Spinal cord (tissue), 10 donors: ENCODE measurements around the gene BRINP1. TPM values are rescaled to one million over a fixed set of nuclear protein-coding genes. Genes with fewer than 3 reads are reported as not detected.

ENCODE experiments used
- DNase-seq, 6 donors: peaks; one replicate each; pipeline versions ENCODE4 v3.0.0 to v3.0.0-alpha.2; 2013 to 2015; ENCODE audit warnings: low spot score in 6 of 6, low read depth in 4 of 6
- H3K27ac ChIP-seq: one replicate; pipeline ENCODE4 v1.5.1; 2013; ENCODE audit warnings: low read depth, low read length, control low read depth
- H3K27me3 ChIP-seq: one replicate; pipeline ENCODE4 v1.6.1; 2013; ENCODE audit warnings: low read length; ENCODE audit not compliant: control insufficient read depth, insufficient read depth
- H3K36me3 ChIP-seq: one replicate; pipeline ENCODE4 v1.6.1; 2013; ENCODE audit warnings: low read length; ENCODE audit not compliant: control insufficient read depth, insufficient read depth
- H3K4me1 ChIP-seq: one replicate; pipeline ENCODE4 v1.6.1; 2013; ENCODE audit warnings: low read length; ENCODE audit not compliant: control insufficient read depth, insufficient read depth
- H3K4me3 ChIP-seq: one replicate; pipeline ENCODE4 v1.5.1; 2013; ENCODE audit warnings: low read depth, low read length, control low read depth
- H3K9me3 ChIP-seq: one replicate; pipeline ENCODE4 v1.6.1; 2013; ENCODE audit warnings: low read length; ENCODE audit not compliant: control insufficient read depth, insufficient read depth
- WGBS: methylation state at CpG from one replicate; pipeline ENCODE4 v1.1.5; 2013; ENCODE audit warnings: missing lambda C conversion rate; ENCODE audit not compliant: insufficient coverage; 5-methylcytosine and 5-hydroxymethylcytosine counted together
- polyA plus RNA-seq, 2 donors: library from polyadenylated mRNA; unstranded; fragments of 120-200 nt; gene quantifications; one replicate each; pipeline ENCODE4 v1.2.1, GENCODE V29; 2013; ENCODE audit not compliant: insufficient read length in 2 of 2
- total RNA-seq, 2 donors: library from RNA; depleted of rRNA in 1 of 2; stranded (reverse); fragments of 120-200 nt in 1 of 2; fragments of >200 nt in 1 of 2; gene quantifications; one replicate each; pipeline versions ENCODE4 v1.2.3 to v1.2.4, GENCODE V29; 2013 to 2014
- donor health status: healthy.

The BRINP1 gene
- total and polyA plus RNA-seq, 4 donors = 47.2 to 113 (median 90.9) TPM

GRCh38 chr9:119126040-119126439 is 243.2 kb downstream of the BRINP1 start:
- no peak overlapping the region for H3K4me3 ChIP-seq
- no peaks in the 10 kb centered on the region for H3K9me3 ChIP-seq
- H3K4me1 ChIP-seq = no peaks in the 10 kb centered on the region
- H3K27me3 ChIP-seq = no peaks in the 10 kb centered on the region
- H3K36me3 ChIP-seq = no peaks in the 10 kb centered on the region
- peak in 2 of 6 donors; percentile 11 to 34 for DNase-seq
- WGBS = no CpG with 5 or more reads among the region's 2 CpGs
- H3K27ac ChIP-seq = no peak overlapping the region

DNA sequence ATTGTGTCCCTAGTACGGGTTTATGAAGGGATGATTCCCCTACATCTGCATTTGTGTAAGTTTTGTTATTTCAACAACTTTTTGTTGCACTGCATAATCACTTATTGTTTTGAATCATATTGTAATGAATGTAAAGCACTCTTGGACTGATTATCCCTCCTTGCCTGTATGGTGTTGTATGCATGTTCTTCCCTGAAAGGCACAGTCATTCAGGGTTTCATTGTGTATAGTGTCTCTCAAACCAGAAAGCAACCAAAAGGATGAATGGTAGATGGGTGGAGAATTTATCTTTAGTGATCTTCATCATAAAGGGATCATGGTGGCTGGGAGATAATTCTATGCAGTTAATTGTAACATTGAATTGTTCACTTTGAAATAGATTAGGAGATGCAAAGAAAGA is 247.3 kb downstream of the BRINP1 start:
- no peaks in the 10 kb centered on the region for H3K9me3 ChIP-seq
- no peak overlapping the region for H3K27ac ChIP-seq
- no peaks in the 10 kb centered on the region for H3K4me1 ChIP-seq
- no peak for DNase-seq
- no peak overlapping the region for H3K4me3 ChIP-seq
- no CpG with 5 or more reads among the region's 1 CpG for WGBS
- H3K36me3 ChIP-seq = no peaks in the 10 kb centered on the region
- no peaks in the 10 kb centered on the region for H3K27me3 ChIP-seq

DNA sequence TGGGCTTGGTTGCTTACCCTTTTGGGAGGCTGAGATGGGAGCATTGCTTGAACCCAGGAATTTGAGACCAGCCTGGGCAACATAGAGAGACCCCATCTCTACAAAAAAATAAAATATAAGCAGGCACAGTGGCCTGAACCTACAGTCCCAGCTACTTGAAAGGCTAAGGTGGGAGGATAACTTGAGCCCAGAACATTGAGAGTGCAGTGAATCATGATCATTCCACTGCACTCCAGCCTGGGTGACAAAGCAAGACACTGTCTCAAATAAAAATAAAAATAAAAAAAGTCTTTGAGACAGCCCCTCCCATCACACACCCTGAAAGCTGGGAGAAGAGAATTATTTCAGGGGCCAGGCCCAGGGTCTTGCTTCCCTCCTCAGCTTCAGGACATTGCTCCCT is 251.8 kb downstream of the BRINP1 start:
- Histone ChIP-seq H3K4me1 (no peaks in the 10 kb centered on the region), H3K36me3 (no peaks in the 10 kb centered on the region), H3K9me3 (no peaks in the 10 kb centered on the region), H3K27ac (no peak overlapping the region), H3K4me3 (no peak overlapping the region), H3K27me3 (no peaks in the 10 kb centered on the region)
- no peak for DNase-seq
